ENCODE results near the gene PRDX2. TPM values are rescaled to one million over a fixed set of nuclear protein-coding genes. Genes with fewer than 3 reads are reported as not detected.

The PRDX2 gene
- polyA plus RNA-seq, 1 of the 3 experiments (the other 2 are of a cell fraction), result 341 TPM

GRCh38 chr19:12815088-12815487, 13.5 kb upstream of the PRDX2 start:
- CTCF ChIA-PET, result interaction anchor here (1.1 to 6.7 kb wide), 4 partner anchors 11 to 37 kb away, joined by 3 to 48 read pairs (median 10); no protein-coding TSS in a partner anchor

More at GRCh38 chr19:12815088-12815487, 13.5 kb upstream of the PRDX2 start:
- Histone ChIP-seq H3K36me3 (replicated peaks in 1 of 2; ENCODE audit: control insufficient read depth in 1 of 2, insufficient read depth in 2 of 2, low read length in 1 of 2) (peaks cover 0 to 6% of the 10 kb centered on the region in 2 experiments), H3K27me3 (ENCODE audit: insufficient read depth) (no peaks in the 10 kb centered on the region), H3K9me2 (no peaks in the 10 kb centered on the region), H3K9ac (no peak overlapping the region), H3K27ac (ENCODE audit: low read depth in 2 of 2, low read length in 1 of 2) (no peak overlapping the region), H3F3A (replicated peaks; ENCODE audit: insufficient read depth) (no peaks in the 10 kb centered on the region), H4K20me1 (ENCODE audit: insufficient read depth) (no peaks in the 10 kb centered on the region), H3K4me3 (ENCODE audit: low read depth in 2 of 2, low read length in 1 of 2) (no peak overlapping the region), H3K9me3 (no peaks in the 10 kb centered on the region), H3K79me2 (ENCODE audit: insufficient read depth) (no peaks in the 10 kb centered on the region), H3K4me1 (ENCODE audit: control insufficient read depth in 1 of 2, insufficient read depth in 2 of 2, low read depth in 1 of 2, low read length in 1 of 2) (no peaks in the 10 kb centered on the region), H2AFZ (ENCODE audit: low read depth) (no peak overlapping the region), H3K4me2 (no peak overlapping the region)
- POLR2A ChIA-PET, result interaction anchor here (0.5 to 1.9 kb wide), 4 partner anchors 9 to 67 kb away, joined by 3 to 6 read pairs (median 3); partner anchors contain the start of genes DNASE2 and RNASEH2A
- 95% methylated on average over 7 of the region's 7 CpGs for WGBS (ENCODE audit: low lambda C conversion rate)
- no peak for TF ChIP-seq TAF1 (IDR thresholded peaks at IDR 0.05; ENCODE audit: borderline replicate concordance, low read depth, low read length)
- TF ChIP-seq REST (IDR thresholded peaks at IDR 0.05; ENCODE audit: low read depth, low read length), result no peak
- no peak for TF ChIP-seq ZBTB33 (IDR thresholded peaks at IDR 0.05; ENCODE audit: borderline replicate concordance, low read depth)
- no peak for TF ChIP-seq ELF1 (IDR thresholded peaks at IDR 0.05)
- TF ChIP-seq POLR2AphosphoS5 (IDR thresholded peaks at IDR 0.05; ENCODE audit: low read depth, low read length), result no peak
- no peak for TF ChIP-seq EP300 (IDR thresholded peaks at IDR 0.05; ENCODE audit: borderline replicate concordance in 1 of 2, low read depth in 1 of 2, low read length in 1 of 2)
- no peak for TF ChIP-seq MAX (IDR thresholded peaks at IDR 0.05; ENCODE audit: low read depth)
- no peak for TF ChIP-seq MXI1 (IDR thresholded peaks at IDR 0.05; ENCODE audit: low read depth, low read length)
- TF ChIP-seq RAD21 (IDR thresholded peaks at IDR 0.05; ENCODE audit: low read length), result no peak
- TF ChIP-seq RCOR1 (IDR thresholded peaks at IDR 0.05; ENCODE audit: low read length), result no peak
- TF ChIP-seq JUND (IDR thresholded peaks at IDR 0.05), result no peak
- no peak for TF ChIP-seq MEF2A (IDR thresholded peaks at IDR 0.05; ENCODE audit: borderline replicate concordance, low read depth)
- no peak for TF ChIP-seq GABPA (IDR thresholded peaks at IDR 0.05; ENCODE audit: low read depth)
- TF ChIP-seq NRF1 (IDR thresholded peaks at IDR 0.05; ENCODE audit: low read depth, low read length), result no peak
- TF ChIP-seq TEAD4 (IDR thresholded peaks at IDR 0.05; ENCODE audit: borderline replicate concordance, insufficient read depth), result no peak
- no peak for TF ChIP-seq NFIC (IDR thresholded peaks at IDR 0.05; ENCODE audit: borderline replicate concordance)
- no peak for TF ChIP-seq CHD2 (IDR thresholded peaks at IDR 0.05; ENCODE audit: low read length, partially characterized antibody)
- no peak for TF ChIP-seq YY1 (IDR thresholded peaks at IDR 0.05; ENCODE audit: low read depth)
- DNase-seq, result no peak
